ENCODE results near the gene AXIN1.

Gene AXIN1

GRCh38 chr16:252366-253337 is 99.9 kb downstream of the AXIN1 start:
- TF ChIP-seq MAX (IDR thresholded peaks at IDR 0.05) (no peak), EGR1 (IDR thresholded peaks at IDR 0.05) (no peak), CEBPB (IDR thresholded peaks at IDR 0.05) (no peak), TAF1 (IDR thresholded peaks at IDR 0.05; ENCODE audit: low read depth) (no peak), CREB1 (IDR thresholded peaks at IDR 0.05; ENCODE audit: low read depth) (no peak), ZBTB7A (IDR thresholded peaks at IDR 0.05; ENCODE audit: low read depth) (no peak), NFIC (IDR thresholded peaks at IDR 0.05) (no peak), USF1 (IDR thresholded peaks at IDR 0.05) (no peak), RAD21 (IDR thresholded peaks at IDR 0.05; ENCODE audit: low read depth) (no peak), REST (IDR thresholded peaks at IDR 0.05; ENCODE audit: low read depth) (no peak), EP300 (IDR thresholded peaks at IDR 0.05; ENCODE audit: borderline replicate concordance) (no peak), TCF12 (IDR thresholded peaks at IDR 0.05; ENCODE audit: low read depth) (no peak)

GRCh38 chr16:249431-249830 is 103.1 kb downstream of the AXIN1 start:
- no peak for TF ChIP-seq FOXM1 (IDR thresholded peaks at IDR 0.05; ENCODE audit: borderline replicate concordance, low read depth)
- no peak for TF ChIP-seq RAD21 (IDR thresholded peaks at IDR 0.05; ENCODE audit: low read depth)
- no peak for TF ChIP-seq YY1 (IDR thresholded peaks at IDR 0.05; ENCODE audit: low read depth)
- no peak for TF ChIP-seq TAF1 (IDR thresholded peaks at IDR 0.05; ENCODE audit: low read depth)
- no peak for TF ChIP-seq NFIC (IDR thresholded peaks at IDR 0.05)
- no peak for TF ChIP-seq CREB1 (IDR thresholded peaks at IDR 0.05; ENCODE audit: low read depth)

GRCh38 chr16:247027-247426 is 105.5 kb downstream of the AXIN1 start:
- no peak for TF ChIP-seq MAX (IDR thresholded peaks at IDR 0.05)
- TF ChIP-seq ZBTB7A (IDR thresholded peaks at IDR 0.05; ENCODE audit: low read depth), result no peak
- TF ChIP-seq EP300 (IDR thresholded peaks at IDR 0.05; ENCODE audit: borderline replicate concordance), result no peak
- TF ChIP-seq USF1 (IDR thresholded peaks at IDR 0.05), result no peak

GRCh38 chr16:245105-245504 is 107.4 kb downstream of the AXIN1 start:
- TF ChIP-seq ZBTB7A (IDR thresholded peaks at IDR 0.05; ENCODE audit: low read depth) (no peak), RAD21 (IDR thresholded peaks at IDR 0.05; ENCODE audit: low read depth) (no peak), EP300 (IDR thresholded peaks at IDR 0.05; ENCODE audit: borderline replicate concordance) (no peak), YY1 (IDR thresholded peaks at IDR 0.05; ENCODE audit: low read depth) (no peak), EGR1 (IDR thresholded peaks at IDR 0.05) (no peak), USF1 (IDR thresholded peaks at IDR 0.05) (no peak), TCF12 (IDR thresholded peaks at IDR 0.05; ENCODE audit: low read depth) (no peak), CEBPB (IDR thresholded peaks at IDR 0.05) (no peak), FOXM1 (IDR thresholded peaks at IDR 0.05; ENCODE audit: borderline replicate concordance, low read depth) (no peak), REST (IDR thresholded peaks at IDR 0.05; ENCODE audit: low read depth) (no peak), CREB1 (IDR thresholded peaks at IDR 0.05; ENCODE audit: low read depth) (no peak), TAF1 (IDR thresholded peaks at IDR 0.05; ENCODE audit: low read depth) (no peak), TEAD4 (IDR thresholded peaks at IDR 0.05) (no peak), NFIC (IDR thresholded peaks at IDR 0.05) (no peak), MAX (IDR thresholded peaks at IDR 0.05) (no peak)

GRCh38 chr16:243348-243747 is 109.2 kb downstream of the AXIN1 start:
- no peak for TF ChIP-seq EGR1 (IDR thresholded peaks at IDR 0.05)
- no peak for TF ChIP-seq RAD21 (IDR thresholded peaks at IDR 0.05; ENCODE audit: low read depth)
- TF ChIP-seq MAX (IDR thresholded peaks at IDR 0.05), result no peak
- no peak for TF ChIP-seq USF1 (IDR thresholded peaks at IDR 0.05)
- TF ChIP-seq TCF12 (IDR thresholded peaks at IDR 0.05; ENCODE audit: low read depth), result no peak
- TF ChIP-seq TEAD4 (IDR thresholded peaks at IDR 0.05), result no peak
- no peak for TF ChIP-seq CEBPB (IDR thresholded peaks at IDR 0.05)
- no peak for TF ChIP-seq CREB1 (IDR thresholded peaks at IDR 0.05; ENCODE audit: low read depth)
- TF ChIP-seq FOXM1 (IDR thresholded peaks at IDR 0.05; ENCODE audit: borderline replicate concordance, low read depth), result no peak
- no peak for TF ChIP-seq REST (IDR thresholded peaks at IDR 0.05; ENCODE audit: low read depth)
- no peak for TF ChIP-seq YY1 (IDR thresholded peaks at IDR 0.05; ENCODE audit: low read depth)
- TF ChIP-seq NFIC (IDR thresholded peaks at IDR 0.05), result no peak
- TF ChIP-seq TAF1 (IDR thresholded peaks at IDR 0.05; ENCODE audit: low read depth), result no peak
- TF ChIP-seq ZBTB7A (IDR thresholded peaks at IDR 0.05; ENCODE audit: low read depth), result no peak
- no peak for TF ChIP-seq EP300 (IDR thresholded peaks at IDR 0.05; ENCODE audit: borderline replicate concordance)

All from Ishikawa (cell line).